GM20431 (cell line): ENCODE measurements around the gene MTCL1.

Experiments used
- in situ Hi-C: fragments of 300-500 bp; cut with MseI, MboI; formaldehyde crosslinking; loops from one replicate; pipeline ENCODE4 v1.15.0; 2020; ENCODE audit warnings: low sequenced_read_pairs; ENCODE audit not compliant: unreplicated experiment

The MTCL1 gene

DNA sequence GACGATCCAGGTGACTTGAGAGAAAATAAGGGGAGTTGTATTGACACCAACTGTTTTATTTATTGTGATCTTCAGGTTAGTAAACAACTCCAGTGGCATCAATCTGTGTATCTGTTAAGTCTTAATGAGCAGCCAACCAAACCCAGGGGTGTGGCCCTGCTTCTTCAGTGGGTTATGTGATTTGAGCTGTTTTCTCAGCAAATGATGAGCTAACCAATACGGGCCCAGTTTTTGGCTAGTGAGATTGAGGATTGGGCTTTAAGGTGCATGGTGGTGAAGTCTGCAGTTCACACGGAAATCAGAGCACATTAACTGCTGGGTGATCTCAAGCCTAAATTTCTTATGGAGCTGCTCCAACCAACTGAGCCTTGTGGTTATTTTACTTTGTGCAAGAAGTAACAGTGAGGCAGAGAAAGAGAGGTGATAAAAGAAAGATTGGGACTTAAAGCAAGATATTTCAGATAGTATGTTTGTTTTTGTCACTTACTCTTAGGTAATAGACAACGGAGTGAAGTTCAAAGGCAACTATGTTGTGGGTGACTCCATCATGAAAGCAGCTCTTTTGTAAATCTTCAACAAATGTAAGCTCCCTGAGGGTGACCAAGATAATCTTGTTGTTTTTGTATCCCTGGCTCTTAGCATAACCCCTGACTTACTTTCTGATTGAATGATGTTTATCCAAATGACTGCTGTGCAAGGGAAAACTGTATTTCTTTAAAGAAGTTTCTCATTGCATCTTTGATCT lies 2.4 kb downstream of the MTCL1 start:
- in situ Hi-C loops = no loop called here

DNA sequence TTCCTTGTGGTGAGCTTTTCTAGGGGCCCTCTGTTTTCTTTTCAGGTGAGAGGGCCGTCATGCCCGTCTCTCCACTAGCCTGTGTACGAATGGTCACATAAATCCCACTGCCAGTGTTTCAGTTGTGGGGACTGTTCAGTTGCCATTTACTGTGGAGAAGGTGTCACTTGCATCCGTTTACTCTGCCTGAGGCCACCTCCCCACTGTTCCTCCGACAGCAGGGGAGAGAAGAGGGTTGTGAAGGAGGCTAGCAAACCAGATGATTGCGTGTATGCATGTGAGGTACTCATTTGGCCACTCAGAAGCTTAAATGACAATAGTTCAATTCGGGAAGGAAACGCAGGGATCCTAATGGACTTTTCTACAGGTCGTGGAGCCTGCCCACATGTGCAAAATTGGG lies 3.3 kb downstream of the MTCL1 start:
- in situ Hi-C loops = no loop called here

DNA sequence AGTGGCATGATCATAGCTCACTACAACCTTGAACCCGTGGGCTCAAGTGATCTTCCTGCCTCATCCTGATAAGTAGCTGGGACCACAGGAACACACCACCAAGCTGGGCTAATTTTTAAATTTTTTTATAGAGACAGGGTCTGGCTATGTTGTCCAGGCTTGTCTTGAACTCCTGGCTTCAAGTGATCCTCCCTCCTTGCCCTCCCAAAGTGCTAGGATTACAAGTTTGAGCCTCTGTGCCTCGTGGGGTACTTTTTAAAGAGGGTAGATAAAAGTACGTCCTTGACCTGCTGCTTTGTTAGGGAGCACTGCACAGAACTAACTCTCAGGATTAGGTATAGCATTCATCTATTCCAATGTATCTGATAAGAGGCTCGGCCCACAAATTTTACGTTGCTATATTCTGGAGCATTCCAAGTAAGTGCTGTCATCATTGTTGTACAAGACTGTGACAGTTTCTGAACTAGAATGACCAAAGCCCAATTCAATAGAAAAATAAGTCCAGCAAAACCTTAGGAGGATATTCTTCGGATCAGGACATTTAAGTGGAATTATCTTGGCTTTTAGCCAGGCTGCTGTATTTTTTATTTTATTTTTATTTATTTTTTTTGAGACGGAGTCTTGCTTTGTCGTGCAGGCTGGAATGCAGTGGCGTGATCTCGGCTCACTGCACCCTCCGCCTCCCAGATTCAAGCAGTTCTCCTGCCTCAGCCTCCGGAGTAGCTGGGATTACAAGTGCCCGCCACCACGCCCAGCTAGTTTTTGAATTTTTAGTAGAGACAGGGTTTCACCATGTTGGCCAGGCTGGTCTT lies 4.1 kb downstream of the MTCL1 start:
- in situ Hi-C loops = no loop called here

DNA sequence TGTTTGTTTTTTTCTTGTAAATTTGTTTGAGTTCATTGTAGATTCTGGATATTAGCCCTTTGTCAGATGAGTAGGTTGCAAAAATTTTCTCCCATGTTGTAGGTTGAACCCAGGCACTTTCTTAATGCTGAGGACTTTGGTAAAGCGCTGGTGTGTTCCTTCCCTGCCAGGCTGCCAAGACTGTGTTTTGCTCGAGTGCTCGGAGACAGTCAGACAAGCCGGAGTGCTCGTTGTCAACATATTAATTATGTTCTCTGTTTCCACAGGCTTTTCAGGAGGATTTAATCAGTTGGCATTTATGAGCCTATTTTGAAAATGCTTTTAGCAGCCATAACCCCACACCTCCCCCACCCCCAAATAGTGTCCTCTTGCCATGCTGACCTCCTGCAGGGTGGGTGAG lies 6.4 kb downstream of the MTCL1 start:
- in situ Hi-C loops = no loop called here

DNA sequence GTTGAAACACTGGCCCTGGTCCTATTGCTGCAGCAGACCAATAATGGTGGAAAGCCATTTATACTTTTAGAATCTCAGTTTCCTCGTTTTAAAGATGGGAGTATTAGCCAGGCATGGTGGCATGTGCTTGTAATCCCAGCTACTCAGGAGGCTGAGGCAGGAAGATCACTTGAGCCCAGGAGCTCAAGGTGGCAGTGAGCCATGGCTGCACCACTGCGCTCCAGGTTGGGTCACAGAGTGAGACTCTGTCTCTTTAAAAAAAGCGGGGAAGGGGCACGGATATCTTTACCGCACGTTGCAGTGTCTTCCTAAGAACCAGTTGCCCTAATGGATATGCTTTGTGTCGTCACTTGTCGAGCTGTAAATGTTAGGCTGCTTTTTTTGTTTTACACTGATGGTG lies 8.3 kb downstream of the MTCL1 start:
- in situ Hi-C loops = no loop called here

DNA sequence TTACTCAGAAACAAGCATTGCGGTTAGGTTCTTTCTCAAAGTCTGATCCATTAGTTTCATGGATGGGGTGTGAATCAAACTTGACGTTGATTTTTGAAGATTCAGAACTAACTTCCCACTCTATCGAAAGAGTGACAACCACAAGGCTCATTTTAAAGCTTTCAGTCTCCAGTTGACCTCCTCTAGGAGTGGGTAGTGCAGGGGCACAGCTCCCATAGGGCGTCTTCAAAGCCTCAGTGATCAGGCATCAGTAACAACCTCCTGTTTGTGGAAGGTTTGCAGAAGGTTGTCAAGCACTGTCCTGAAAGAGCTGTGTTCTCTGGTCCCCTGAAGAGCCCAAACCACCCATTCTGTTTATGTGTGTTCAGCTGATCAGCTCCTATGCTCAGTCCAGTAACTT lies 10.2 kb downstream of the MTCL1 start:
- in situ Hi-C loops = no loop called here

DNA sequence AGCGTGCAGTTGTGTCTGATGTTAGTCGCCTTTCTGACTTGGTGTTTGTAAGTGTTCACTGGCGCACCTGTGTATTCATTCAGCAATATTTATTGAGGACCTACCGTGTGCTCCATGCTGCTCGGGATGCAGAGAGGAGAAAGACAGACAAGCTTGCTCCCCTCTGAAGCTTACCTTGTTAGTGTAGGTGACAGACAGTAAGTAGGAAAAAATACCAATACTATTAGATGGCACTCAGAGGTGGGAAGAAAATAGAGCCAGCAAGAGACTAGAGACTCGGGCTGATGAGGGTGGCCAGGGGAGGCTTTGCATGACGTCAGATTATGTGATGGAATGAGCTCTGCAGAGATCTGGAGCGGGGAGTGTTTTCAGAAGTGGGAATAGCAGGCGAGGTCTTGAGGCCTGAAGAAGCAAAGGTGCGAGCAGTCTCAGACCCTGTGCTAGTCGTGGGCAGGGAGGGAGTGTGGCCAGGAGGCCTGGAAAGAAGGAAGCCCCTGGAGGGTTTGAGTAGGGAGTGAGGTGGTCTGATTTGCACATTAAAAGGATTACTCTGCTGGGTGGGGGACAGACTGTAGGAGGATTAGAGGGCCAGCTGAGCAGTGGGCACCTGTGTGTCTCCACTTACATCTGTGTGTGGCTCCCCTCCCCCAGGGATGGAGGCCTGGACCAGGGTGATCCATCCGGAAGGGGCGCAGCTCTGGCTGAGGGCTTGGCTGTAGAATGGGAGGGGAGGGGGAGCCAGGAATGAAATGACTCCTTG lies 11.8 kb downstream of the MTCL1 start:
- in situ Hi-C loops = no loop called here

DNA sequence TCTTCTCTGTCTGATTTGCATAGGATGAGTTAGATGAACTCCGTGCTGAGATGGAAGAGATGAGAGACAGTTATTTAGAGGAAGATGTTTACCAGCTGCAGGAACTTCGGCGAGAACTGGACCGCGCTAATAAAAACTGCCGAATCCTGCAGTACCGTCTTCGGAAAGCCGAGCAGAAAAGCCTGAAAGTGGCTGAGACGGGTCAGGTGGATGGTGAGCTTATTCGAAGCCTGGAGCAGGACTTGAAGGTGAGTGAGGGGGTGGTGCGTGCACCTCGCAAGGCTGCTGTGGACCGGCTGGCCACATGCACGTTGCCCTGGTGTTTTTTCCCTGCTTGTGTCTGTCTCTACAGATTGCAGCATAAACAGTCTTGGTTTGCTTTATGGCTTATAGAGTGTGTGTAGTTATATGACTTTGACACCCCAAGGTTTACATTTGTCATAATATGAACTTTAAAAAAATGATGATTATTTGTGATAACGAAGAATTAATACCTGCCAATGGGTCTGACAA lies 13.1 kb downstream of the MTCL1 start:
- in situ Hi-C loops = no loop called here

DNA sequence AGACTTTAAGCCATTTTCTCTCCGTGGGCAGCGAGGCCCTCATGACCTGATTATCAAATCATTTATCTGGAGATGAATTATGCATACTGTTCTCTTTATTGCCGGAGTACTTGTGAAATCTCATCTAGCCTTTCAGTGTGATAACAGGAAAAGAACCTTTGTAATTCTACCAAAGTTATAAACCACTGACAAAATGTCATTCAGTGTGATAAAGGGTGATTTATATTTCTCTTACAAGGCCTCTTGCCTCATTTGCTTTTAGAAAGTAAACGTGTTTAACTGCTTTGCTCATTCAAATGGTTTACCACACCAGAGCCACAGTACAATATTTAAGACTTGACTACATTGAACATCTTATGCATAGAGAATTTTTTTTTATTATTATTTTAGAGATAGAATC lies 13.8 kb downstream of the MTCL1 start:
- in situ Hi-C loops = no loop called here

DNA sequence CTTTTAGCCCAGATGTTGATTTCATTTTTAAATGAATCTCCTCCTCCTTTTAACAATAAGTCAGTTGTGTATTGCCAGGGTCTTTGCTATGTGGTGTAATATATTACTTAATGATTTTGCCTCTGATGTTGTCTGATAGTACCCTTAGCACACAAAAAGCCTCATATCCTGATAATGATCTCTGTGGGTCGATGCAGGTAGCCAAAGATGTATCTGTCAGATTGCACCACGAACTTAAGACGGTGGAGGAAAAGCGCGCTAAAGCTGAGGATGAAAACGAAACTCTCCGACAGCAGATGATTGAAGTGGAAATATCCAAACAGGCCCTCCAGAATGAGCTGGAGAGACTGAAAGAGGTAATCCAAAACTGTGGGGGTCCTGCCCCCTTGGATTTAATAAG lies 14.8 kb downstream of the MTCL1 start:
- in situ Hi-C loops = no loop called here

DNA sequence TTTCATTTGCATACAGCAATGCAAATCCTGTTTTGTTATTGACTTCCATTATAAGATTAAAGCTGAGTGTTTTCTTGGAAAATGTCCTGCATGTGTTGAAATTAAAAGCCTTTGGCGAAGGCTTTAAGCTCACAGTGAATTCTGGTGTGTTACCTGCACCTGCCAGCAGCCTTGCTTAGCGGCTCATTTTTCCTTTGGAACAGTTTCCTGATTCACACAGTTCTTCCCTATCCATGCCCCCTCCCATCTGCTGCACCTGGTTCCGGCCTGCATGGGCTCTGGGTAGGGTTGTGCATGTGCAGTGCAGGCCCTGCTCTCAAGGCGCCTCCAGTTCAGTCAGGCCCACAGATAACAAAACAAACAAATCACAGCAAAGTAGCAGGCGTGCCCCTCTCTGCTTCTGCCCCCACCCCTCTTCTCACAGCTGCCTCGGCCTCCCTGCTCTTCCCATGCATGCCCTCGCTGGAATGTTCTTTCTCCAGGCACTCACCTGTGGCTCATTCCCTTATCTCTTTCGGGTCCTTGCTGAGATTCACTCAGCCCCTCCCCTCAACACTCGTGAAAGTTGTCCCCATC lies 15.8 kb downstream of the MTCL1 start:
- in situ Hi-C loops = no loop called here

DNA sequence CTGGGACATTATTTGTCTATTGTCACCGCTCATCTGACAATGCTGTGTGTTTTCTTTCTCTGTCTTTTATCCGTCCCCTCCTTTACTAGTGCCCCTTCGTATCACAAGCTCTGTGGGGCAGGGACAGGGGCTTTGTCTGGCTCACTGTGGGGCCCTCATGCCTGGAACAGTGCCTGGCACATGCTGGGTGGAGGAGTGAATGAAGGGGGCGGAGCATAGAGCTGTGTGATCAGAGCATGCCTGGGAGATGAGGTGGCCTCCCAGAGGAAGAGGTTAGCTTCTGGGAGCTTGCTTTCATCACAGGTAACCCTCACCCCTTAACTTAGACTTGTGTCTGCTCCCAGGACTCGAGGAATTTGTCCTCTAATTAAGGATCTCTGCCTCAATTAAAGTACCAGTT lies 16.4 kb downstream of the MTCL1 start:
- in situ Hi-C loops = no loop called here

DNA sequence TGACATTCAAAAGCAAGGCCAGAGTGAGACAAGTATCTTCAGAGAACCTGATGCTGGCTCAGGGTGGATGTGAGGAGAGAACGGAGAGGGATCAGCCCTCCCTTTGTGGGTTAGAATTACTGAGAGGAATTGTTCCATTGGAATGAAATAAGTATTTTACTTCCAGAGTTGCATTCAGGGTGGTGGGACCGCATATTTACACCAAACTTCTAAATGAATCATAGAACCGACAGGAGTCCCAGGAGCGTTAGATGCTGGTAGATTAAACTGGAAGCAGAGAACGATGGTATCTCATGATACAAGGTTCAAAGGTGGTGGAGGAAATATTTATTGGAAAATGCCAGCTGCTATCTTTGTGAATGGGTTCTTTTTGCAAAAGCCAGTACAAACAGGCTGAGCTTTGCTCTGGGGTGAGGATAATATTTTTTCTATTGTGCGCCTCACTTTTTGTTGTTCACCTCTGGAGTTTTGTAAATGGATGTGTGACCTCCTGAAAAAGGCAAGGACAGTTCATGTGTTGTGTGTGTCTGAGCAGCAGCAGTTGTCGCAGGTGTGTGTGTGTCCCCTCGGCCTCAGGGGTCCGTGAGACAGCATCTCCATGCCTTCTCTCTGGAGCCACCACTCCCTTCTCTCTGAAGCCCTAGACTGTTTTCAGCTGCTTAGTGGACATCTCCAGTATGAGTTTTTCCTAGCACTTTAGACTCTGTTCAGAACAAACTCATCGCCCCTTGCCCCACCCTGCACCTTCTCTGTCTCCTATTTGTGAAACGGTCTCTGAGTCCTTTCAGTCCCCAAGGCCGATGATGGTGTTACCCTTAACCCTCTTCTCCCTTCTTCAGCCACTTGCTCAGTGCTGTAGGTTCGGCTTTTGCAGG lies 17.8 kb downstream of the MTCL1 start:
- in situ Hi-C loops = no loop called here

DNA sequence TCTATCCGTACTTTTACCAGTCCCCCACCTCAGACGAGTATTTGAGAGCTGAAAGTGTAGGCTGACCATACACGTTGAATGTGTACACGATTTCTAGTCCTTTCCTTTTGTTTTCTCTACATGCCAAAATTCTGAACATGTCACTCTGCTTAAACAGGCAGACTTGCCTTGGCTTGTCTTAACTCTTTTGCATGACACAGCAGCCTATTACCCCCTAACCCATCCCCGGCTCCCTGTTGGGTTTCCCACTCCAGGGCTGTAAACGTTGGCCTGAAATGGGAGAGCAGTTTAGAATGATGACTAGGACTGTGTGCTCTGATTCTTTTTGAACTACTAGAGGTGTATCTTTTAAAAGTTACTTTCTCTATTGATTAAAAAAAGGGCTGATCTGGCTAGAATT lies 19.1 kb downstream of the MTCL1 start:
- in situ Hi-C loops = no loop called here

DNA sequence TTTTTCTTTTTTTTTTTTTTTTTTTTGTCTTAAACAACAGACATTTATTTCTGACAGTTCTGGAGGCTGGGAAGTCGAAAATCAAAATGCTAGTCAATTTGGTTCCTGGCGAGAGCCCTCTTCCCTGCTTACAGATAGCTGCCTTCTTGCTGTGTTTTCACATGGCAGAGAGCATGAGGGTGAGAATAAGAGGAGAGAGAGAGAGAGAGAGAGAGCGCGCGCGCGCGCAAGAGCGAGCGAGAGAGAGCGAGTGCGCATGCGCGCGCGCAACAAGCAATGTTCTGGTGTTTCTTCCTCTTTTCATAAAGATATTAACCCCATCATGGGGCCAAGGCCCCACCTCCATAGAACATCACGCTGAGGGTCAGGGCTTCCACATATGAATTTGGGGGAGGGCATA lies 20.9 kb downstream of the MTCL1 start:
- in situ Hi-C loops = no loop called here

DNA sequence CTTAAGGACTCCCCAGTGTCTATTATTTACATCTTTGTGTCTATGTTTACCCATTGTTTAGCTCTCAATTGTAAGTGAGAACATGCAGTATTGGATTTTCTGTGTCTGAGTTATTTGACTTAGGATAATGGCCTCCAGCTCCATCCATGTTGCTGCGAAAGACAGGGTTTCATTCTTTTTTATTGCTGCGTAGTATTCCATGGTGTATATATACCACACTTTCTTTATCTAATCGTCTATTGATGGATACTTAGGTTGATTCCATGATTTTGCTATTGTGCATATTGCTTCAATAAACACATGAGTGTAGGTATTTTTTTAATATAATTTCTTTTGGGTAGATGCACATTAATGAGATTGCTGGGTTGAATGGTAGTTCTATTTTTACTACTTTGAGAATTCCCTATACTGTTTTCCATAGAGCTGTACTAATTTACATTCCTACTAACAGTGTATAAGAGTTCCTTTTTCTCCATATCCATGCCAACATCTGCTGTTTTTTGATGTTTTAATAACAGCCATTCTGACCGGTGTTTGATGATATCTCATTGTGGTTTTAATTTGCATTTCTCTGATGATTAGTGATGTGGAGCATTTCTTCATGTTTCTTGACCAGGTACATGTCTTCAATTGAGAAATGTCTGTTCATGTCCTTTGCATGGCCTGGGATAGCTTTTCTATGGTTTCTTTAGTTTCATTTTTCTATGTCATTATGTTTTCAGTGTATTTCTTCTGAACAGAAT lies 21.8 kb downstream of the MTCL1 start:
- in situ Hi-C loops = no loop called here

DNA sequence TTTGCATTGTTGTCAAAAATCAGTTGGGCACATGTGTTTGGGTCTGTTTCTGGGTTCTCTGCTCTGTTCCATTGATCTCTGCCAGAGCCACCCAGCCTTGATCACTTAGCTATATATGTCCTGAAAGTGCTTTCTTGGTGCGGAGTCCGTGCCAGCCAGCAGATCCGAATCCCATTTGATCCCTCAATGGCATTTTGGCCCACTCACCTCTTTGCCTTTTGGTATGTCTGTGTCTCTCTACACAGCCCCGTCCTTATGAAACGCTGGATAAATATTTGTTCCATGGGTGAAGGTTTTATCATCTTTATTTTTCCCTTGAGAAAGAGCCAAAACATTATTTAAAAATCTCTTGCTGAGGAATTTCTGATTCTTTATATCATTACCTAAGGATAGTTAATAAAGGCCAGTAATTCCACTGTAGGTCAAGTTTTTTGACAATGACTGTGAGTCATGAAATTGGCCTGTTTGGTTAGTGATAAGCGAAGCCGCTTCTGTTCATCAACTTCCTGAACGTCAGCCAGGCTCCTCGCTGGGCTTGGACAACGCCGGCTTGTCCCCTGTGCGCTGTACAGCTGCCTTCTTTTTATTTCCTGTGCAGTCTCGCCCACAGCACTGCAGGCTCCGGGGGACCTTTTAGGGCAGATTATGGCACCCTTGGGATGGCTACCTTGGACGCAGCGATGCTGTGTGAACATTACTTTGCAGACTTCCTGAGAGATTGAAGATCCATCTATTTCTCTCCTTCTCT lies 24.9 kb downstream of the MTCL1 start:
- in situ Hi-C loops = no loop called here
